Progenitor cell of endocrine pancreas (in vitro differentiated cells): ENCODE results near the gene EPS8. TPM values are rescaled to one million over a fixed set of nuclear protein-coding genes. Genes with fewer than 3 reads are reported as not detected.

ENCODE experiments used
- DNase-seq: peaks from one replicate; pipeline ENCODE4 v3.0.0; 2021; ENCODE audit warnings: low spot score; ENCODE audit not compliant: unreplicated experiment
- H3K27ac Mint-ChIP-seq: 2 replicates; pipeline ENCODE4 v1.8.0; 2021; ENCODE audit warnings: mild to moderate bottlenecking, moderate library complexity, mixed read lengths
- H3K27me3 Mint-ChIP-seq: 2 replicates; pipeline ENCODE4 v1.8.0; 2021; ENCODE audit warnings: mixed read lengths
- H3K36me3 Mint-ChIP-seq: 2 replicates; pipeline ENCODE4 v1.8.0; 2022; ENCODE audit warnings: mixed read lengths; ENCODE audit not compliant: insufficient read depth
- H3K4me1 Mint-ChIP-seq: 2 replicates; pipeline ENCODE4 v1.8.0; 2021; ENCODE audit warnings: low read depth, mixed read lengths
- H3K4me3 Mint-ChIP-seq: 2 replicates; pipeline ENCODE4 v1.8.0; 2021; ENCODE audit warnings: low read depth, mild to moderate bottlenecking, moderate library complexity, mixed read lengths
- H3K9me3 Mint-ChIP-seq: 2 replicates; pipeline ENCODE4 v1.8.0; 2021; ENCODE audit warnings: low read depth, mixed read lengths
- total RNA-seq: library from RNA; stranded (reverse); gene quantifications from 2 replicates; pipeline ENCODE4 v1.2.1, GENCODE V29; 2021
- TF ChIP-seq, protein P1 (sequence below): fragments of 200-600 bp; sonication (generic); IDR thresholded peaks from one replicate; pipeline ENCODE4 v1.5.0; 2021; ENCODE audit warnings: antibody characterized with exemption, mild to moderate bottlenecking; ENCODE audit not compliant: unreplicated experiment

The EPS8 gene
- total RNA-seq, 1 donor from 2014 or later = 23.2 TPM

DNA sequence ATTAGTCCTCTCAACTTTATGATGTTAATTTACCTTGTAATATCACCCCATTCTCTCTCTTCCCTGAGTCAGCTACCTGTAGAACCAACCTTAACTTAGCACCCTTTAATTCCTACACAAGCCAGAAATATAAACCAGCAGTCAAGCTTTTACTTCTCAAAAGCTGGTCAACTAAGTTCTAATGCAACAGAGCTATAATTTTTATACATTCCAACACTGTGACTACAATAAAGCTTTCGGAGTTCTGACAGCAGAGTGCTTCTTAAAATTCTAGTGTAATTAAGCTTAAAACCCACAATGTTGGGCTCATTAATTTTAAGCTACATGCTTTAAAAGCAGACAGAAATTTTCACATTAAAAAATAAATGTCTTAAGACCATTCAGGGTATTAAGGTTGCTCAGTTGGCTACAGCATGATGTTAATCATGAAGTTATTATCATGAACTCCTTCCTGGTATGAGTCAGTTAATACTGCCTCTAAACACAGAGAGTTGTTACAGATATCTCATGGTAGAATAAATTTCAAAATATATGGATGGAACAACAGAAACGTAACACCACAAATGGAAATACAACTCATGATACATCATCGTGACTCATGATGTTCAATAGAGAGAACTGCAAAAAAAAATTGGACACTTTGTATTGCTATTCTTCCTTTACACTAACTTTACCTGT is 126.7 kb downstream of the EPS8 start:
- Mint-ChIP-seq H3K9me3 (no peaks in the 10 kb centered on the region), H3K4me3 (no peak overlapping the region), H3K4me1 (no peaks in the 10 kb centered on the region), H3K27me3 (no peaks in the 10 kb centered on the region), H3K27ac (no peak overlapping the region), H3K36me3 (peaks cover 7% of the 10 kb centered on the region)
- TF ChIP-seq, protein P1, sequence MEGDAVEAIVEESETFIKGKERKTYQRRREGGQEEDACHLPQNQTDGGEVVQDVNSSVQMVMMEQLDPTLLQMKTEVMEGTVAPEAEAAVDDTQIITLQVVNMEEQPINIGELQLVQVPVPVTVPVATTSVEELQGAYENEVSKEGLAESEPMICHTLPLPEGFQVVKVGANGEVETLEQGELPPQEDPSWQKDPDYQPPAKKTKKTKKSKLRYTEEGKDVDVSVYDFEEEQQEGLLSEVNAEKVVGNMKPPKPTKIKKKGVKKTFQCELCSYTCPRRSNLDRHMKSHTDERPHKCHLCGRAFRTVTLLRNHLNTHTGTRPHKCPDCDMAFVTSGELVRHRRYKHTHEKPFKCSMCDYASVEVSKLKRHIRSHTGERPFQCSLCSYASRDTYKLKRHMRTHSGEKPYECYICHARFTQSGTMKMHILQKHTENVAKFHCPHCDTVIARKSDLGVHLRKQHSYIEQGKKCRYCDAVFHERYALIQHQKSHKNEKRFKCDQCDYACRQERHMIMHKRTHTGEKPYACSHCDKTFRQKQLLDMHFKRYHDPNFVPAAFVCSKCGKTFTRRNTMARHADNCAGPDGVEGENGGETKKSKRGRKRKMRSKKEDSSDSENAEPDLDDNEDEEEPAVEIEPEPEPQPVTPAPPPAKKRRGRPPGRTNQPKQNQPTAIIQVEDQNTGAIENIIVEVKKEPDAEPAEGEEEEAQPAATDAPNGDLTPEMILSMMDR = no peak
- no peak for DNase-seq

DNA sequence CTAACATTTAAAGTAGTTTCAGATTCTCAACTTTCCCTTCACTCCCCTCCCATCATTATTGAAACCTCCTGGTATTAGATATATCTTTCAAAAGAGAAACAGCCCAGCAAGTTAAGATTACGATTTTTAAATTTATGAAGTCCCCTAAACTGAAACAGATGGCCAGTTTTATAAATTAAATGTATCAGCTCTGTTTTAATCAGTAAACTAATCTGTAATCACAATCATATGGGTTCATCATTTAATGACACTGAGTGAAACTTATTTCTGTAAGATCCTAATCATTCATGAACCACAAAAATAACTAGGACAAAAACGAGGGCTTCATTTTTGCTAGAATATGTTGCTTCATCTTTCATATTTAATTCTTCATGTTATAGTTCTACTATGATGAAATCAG is 137.8 kb downstream of the EPS8 start:
- no peak overlapping the region for H3K4me3 Mint-ChIP-seq
- TF ChIP-seq, protein P1 = no peak
- DNase-seq = no peak
- no peaks in the 10 kb centered on the region for H3K4me1 Mint-ChIP-seq
- no peak overlapping the region for H3K27ac Mint-ChIP-seq
- H3K27me3 Mint-ChIP-seq = no peaks in the 10 kb centered on the region
- H3K9me3 Mint-ChIP-seq = no peaks in the 10 kb centered on the region
- peaks cover 4% of the 10 kb centered on the region for H3K36me3 Mint-ChIP-seq

DNA sequence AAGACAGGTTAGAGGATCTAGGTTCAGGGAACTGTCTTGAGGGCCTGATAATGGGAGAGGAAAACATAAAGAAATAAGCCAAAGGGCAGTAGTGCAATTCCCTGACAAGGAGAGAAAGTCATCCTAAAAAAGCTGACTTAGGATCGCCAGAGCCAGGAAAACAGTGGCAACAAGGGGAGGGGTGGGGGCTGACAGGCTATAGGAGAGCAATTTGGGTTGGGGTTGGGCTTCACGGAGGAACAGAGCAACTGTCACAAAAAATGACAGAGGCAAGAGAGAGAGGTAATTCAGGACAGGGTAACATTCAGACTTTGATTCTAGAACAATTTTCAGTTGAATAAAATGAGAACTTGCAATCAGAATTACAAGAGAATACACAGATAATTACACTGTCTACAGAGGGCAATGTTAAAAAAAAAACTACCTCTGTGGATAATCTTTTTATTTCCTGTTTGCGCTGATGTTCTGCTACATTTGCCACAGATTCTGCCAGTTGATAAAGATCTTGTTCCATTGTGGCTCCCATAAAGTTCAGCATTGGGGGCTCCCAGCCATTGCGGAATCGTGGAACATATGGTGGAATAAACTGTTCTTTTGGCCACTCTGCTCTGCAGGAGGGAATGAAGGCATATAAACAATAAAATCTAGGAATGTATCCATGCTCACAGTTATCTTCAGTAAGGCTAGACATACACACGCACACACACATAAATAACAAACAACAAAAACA is 138.6 kb downstream of the EPS8 start:
- Mint-ChIP-seq H3K27me3 (no peaks in the 10 kb centered on the region), H3K36me3 (peaks cover 6% of the 10 kb centered on the region), H3K4me1 (peaks cover under 1% of the 10 kb centered on the region), H3K4me3 (no peak overlapping the region), H3K9me3 (no peaks in the 10 kb centered on the region), H3K27ac (no peak overlapping the region)
- DNase-seq = no peak
- TF ChIP-seq, protein P1 = no peak

DNA sequence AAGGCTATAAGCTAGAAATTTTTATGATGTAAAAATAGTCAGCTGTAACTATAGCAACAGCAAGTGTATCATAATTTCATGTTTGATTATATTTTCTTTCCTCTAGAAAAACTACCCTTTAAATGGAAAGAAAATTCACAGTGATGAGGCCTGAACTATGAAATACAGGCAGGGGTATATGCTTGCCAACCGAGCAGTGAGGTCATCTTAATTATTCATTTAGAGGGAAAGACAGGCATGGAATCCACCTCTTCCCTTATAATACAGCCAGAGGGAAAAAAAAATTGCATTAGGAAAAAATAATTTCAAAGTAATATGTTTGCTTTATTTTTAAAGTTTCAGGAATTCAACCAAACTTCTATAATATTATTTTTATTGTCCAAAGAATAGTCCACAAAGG is 139.8 kb downstream of the EPS8 start:
- TF ChIP-seq, protein P1 = no peak
- peaks cover 8% of the 10 kb centered on the region for H3K36me3 Mint-ChIP-seq
- H3K4me1 Mint-ChIP-seq = peaks cover 2% of the 10 kb centered on the region
- DNase-seq = no peak
- H3K27me3 Mint-ChIP-seq = no peaks in the 10 kb centered on the region
- no peaks in the 10 kb centered on the region for H3K9me3 Mint-ChIP-seq
- no peak overlapping the region for H3K27ac Mint-ChIP-seq
- no peak overlapping the region for H3K4me3 Mint-ChIP-seq

DNA sequence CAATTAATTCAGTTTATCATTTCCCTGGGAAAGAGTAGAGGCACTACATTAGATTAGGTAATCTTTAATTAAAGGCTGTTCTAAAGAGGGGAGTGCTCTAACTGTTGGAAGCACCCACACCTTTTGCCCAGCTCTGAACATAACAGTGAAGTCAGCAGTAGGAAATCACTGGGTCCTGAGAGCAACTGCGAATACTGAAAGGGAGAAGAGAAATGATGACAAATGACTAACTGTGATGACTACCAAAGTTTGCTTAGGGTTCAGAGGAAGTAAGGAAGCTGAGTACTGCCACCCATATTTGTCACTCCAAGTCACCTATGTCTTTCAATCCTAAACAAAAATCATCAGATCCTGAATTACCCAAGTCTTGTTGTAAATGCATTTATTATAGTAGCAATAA is 140.6 kb downstream of the EPS8 start:
- Mint-ChIP-seq H3K4me1 (peaks cover 2% of the 10 kb centered on the region), H3K36me3 (peaks cover 10% of the 10 kb centered on the region), H3K27me3 (no peaks in the 10 kb centered on the region), H3K4me3 (no peak overlapping the region), H3K27ac (no peak overlapping the region), H3K9me3 (no peaks in the 10 kb centered on the region)
- DNase-seq = no peak
- TF ChIP-seq, protein P1 = no peak
